PC-3 (cell line): ENCODE results near the gene DNAJC5.

Source experiments
- EZH2 ChIP-seq: fragments of 300-600 bp; sonication (generic); IDR thresholded peaks from one replicate; pipeline ENCODE4 v1.6.1; 2017; ENCODE audit warnings: antibody characterized with exemption, mild to moderate bottlenecking, low read length; ENCODE audit not compliant: unreplicated experiment
- EZH2phosphoT487 ChIP-seq: fragments of 300-600 bp; sonication (generic); IDR thresholded peaks from 2 replicates; pipeline ENCODE4 v1.6.1; 2018; ENCODE audit warnings: mild to moderate bottlenecking, antibody characterized with exemption, low read length, borderline replicate concordance
- TF ChIP-seq, protein P1 (sequence below): fragments of 300-600 bp; sonication (generic); conservative IDR thresholded peaks from 2 replicates; pipeline ENCODE4 v1.5.1; 2017; ENCODE audit warnings: antibody characterized with exemption, low read depth, mild to moderate bottlenecking, low read length

DNA sequence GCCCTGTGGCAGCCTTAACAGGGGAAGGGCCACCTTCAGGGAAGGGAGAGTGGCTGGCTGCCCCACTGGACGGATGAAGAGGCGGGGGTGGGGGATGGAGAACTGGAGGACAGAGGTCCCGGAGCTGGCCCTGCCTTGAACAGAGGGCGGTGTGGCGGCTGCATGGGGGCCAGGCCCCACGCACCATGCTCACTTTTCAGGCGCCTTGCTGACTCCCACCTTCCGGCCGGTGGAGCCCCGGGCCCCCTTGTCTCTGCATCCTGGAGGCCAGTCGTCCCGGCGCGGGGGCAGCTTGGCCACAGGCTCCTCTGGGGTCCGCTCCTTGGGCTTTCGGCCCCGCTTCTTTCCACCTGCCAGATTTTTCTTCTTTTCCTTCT is 64.8 kb downstream of the DNAJC5 start:
- TF ChIP-seq, protein P1, sequence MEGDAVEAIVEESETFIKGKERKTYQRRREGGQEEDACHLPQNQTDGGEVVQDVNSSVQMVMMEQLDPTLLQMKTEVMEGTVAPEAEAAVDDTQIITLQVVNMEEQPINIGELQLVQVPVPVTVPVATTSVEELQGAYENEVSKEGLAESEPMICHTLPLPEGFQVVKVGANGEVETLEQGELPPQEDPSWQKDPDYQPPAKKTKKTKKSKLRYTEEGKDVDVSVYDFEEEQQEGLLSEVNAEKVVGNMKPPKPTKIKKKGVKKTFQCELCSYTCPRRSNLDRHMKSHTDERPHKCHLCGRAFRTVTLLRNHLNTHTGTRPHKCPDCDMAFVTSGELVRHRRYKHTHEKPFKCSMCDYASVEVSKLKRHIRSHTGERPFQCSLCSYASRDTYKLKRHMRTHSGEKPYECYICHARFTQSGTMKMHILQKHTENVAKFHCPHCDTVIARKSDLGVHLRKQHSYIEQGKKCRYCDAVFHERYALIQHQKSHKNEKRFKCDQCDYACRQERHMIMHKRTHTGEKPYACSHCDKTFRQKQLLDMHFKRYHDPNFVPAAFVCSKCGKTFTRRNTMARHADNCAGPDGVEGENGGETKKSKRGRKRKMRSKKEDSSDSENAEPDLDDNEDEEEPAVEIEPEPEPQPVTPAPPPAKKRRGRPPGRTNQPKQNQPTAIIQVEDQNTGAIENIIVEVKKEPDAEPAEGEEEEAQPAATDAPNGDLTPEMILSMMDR = no peak
- TF ChIP-seq EZH2 (no peak), EZH2phosphoT487 (no peak)
